ENCODE data around the gene TUG1. TPM values are rescaled to one million over a fixed set of nuclear protein-coding genes. Genes with fewer than 3 reads are reported as not detected.

TUG1 gene
- total and polyA plus RNA-seq, 9 of the 15 experiments (the other 6 are each of a cell fraction or from before 2014, with no cell fraction given): 24.7 to 132 (median 58.9) TPM

DNA sequence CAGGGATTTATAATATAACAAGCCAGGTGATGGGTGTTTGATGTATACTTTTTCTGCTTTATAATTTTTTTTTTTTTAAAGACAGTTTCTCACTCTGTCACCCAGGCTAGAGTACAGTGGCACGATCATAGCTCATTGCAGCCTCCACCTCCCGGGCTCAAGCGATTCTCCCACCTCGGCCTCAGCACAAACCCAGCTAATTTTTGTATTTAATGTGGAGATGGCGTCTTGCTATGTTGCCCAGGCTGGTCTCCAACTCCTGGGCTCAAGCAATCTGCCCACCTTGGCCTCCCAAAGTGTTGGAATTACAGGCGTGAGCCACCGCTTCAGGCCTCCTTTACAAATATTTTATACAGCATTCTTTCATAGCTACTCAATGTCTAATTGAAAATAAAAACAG is 49.1 kb upstream of the TUG1 start:
- H3K4me1 ChIP-seq (replicated peaks in 1 of 2; ENCODE audit: control insufficient read depth in 2 of 2, insufficient read depth in 2 of 2, low read length in 2 of 2): no peaks in the 10 kb centered on the region
- CTCF ChIA-PET (ENCODE audit: low intra/inter-chr PET ratio): interaction anchor here (0.7 to 2.0 kb wide), 6 partner anchors 104 to 529 kb away, joined by 3 to 16 read pairs (median 4); no protein-coding TSS in a partner anchor
- H2AFZ ChIP-seq (ENCODE audit: low read depth, low read length): no peak overlapping the region
- H3K27ac ChIP-seq (ENCODE audit: extremely low read depth, low read depth, low read length): no peak overlapping the region
- no peak overlapping the region for H3K4me2 ChIP-seq (ENCODE audit: insufficient read depth, low read length)
- no TSS peak for BruUV-seq (replicated peaks)
- no peaks in the 10 kb centered on the region for H3K79me2 ChIP-seq (ENCODE audit: control insufficient read depth, insufficient read depth, low read length)
- H3K9ac ChIP-seq (ENCODE audit: insufficient read depth in 1 of 2, low read depth in 2 of 2, low read length in 2 of 2): no peak overlapping the region
- H3K36me3 ChIP-seq (ENCODE audit: control insufficient read depth, insufficient read depth, low read length): no peaks in the 10 kb centered on the region; the same call in 2 of the 3 replicates
- no peaks in the 10 kb centered on the region for H3K9me3 ChIP-seq (replicated peaks; ENCODE audit: control insufficient read depth, insufficient read depth, low read depth, low read length)
- no peaks in the 10 kb centered on the region for H4K20me1 ChIP-seq (replicated peaks; ENCODE audit: control insufficient read depth, insufficient read depth, low read length)
- POLR2A ChIA-PET: interaction anchor here (0.6 kb wide), 1 partner anchor 13 kb away, joined by 4 read pairs; no protein-coding TSS in a partner anchor
- no peaks in the 10 kb centered on the region for H3K27me3 ChIP-seq (ENCODE audit: control insufficient read depth in 2 of 2, insufficient read depth in 2 of 2, low read length in 2 of 2)
- DNase-seq (ENCODE audit: extremely low read depth in 1 of 4, low spot score in 3 of 4) (no peak), FAIRE-seq (no peak), ATAC-seq (no peak)
- no peak overlapping the region for H3K4me3 ChIP-seq
- intact Hi-C loops (cut with micrococcal nuclease): loop anchor here (1.0 to 2.0 kb wide), 2 partner anchors 103 to 157 kb away; no protein-coding TSS in a partner anchor
- 50% methylated on average over 2 of the region's 7 CpGs for WGBS (ENCODE audit: insufficient coverage, low coverage, missing lambda C conversion rate)
- in situ Hi-C loops (cut with MboI): loop anchor here (5.0 kb wide), 1 partner anchor 153 kb away; no protein-coding TSS in a partner anchor
- H3K9me1 ChIP-seq (ENCODE audit: control insufficient read depth, insufficient read depth, low read length): no peaks in the 10 kb centered on the region
- TF ChIP-seq, protein P1, sequence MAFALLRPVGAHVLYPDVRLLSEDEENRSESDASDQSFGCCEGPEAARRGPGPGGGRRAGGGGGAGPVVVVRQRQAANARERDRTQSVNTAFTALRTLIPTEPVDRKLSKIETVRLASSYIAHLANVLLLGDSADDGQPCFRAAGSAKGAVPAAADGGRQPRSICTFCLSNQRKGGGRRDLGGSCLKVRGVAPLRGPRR (CRISPR knock-in tag; IDR thresholded peaks at IDR 0.05): no peak
- TF ChIP-seq POLR2AphosphoS5 (IDR thresholded peaks at IDR 0.05; ENCODE audit: control insufficient read depth, insufficient read depth, low read depth, low read length): no peak
- no peak for TF ChIP-seq NFE2 (IDR thresholded peaks at IDR 0.05; ENCODE audit: low read depth)
- TF ChIP-seq HDAC6 (IDR thresholded peaks at IDR 0.05; ENCODE audit: low read depth, low read length): no peak
- TF ChIP-seq PHB2 (IDR thresholded peaks at IDR 0.05; ENCODE audit: low read depth): no peak
- no peak for TF ChIP-seq SAP30 (IDR thresholded peaks at IDR 0.05; ENCODE audit: borderline replicate concordance, insufficient read depth, low read depth, low read length, poor library complexity, severe bottlenecking)
- TF ChIP-seq ZNF717 (CRISPR knock-in tag; IDR thresholded peaks at IDR 0.05): no peak
- TF ChIP-seq NFXL1 (CRISPR knock-in tag; IDR thresholded peaks at IDR 0.05): no peak
- TF ChIP-seq SMAD1 (IDR thresholded peaks at IDR 0.05; ENCODE audit: low read depth, low read length, partially characterized antibody): no peak
- TF ChIP-seq NFYB (IDR thresholded peaks at IDR 0.05; ENCODE audit: extremely low read depth, insufficient read length): no peak
- TF ChIP-seq SMARCB1 (IDR thresholded peaks at IDR 0.05; ENCODE audit: insufficient read length, low read depth): no peak
- TF ChIP-seq, protein P2, sequence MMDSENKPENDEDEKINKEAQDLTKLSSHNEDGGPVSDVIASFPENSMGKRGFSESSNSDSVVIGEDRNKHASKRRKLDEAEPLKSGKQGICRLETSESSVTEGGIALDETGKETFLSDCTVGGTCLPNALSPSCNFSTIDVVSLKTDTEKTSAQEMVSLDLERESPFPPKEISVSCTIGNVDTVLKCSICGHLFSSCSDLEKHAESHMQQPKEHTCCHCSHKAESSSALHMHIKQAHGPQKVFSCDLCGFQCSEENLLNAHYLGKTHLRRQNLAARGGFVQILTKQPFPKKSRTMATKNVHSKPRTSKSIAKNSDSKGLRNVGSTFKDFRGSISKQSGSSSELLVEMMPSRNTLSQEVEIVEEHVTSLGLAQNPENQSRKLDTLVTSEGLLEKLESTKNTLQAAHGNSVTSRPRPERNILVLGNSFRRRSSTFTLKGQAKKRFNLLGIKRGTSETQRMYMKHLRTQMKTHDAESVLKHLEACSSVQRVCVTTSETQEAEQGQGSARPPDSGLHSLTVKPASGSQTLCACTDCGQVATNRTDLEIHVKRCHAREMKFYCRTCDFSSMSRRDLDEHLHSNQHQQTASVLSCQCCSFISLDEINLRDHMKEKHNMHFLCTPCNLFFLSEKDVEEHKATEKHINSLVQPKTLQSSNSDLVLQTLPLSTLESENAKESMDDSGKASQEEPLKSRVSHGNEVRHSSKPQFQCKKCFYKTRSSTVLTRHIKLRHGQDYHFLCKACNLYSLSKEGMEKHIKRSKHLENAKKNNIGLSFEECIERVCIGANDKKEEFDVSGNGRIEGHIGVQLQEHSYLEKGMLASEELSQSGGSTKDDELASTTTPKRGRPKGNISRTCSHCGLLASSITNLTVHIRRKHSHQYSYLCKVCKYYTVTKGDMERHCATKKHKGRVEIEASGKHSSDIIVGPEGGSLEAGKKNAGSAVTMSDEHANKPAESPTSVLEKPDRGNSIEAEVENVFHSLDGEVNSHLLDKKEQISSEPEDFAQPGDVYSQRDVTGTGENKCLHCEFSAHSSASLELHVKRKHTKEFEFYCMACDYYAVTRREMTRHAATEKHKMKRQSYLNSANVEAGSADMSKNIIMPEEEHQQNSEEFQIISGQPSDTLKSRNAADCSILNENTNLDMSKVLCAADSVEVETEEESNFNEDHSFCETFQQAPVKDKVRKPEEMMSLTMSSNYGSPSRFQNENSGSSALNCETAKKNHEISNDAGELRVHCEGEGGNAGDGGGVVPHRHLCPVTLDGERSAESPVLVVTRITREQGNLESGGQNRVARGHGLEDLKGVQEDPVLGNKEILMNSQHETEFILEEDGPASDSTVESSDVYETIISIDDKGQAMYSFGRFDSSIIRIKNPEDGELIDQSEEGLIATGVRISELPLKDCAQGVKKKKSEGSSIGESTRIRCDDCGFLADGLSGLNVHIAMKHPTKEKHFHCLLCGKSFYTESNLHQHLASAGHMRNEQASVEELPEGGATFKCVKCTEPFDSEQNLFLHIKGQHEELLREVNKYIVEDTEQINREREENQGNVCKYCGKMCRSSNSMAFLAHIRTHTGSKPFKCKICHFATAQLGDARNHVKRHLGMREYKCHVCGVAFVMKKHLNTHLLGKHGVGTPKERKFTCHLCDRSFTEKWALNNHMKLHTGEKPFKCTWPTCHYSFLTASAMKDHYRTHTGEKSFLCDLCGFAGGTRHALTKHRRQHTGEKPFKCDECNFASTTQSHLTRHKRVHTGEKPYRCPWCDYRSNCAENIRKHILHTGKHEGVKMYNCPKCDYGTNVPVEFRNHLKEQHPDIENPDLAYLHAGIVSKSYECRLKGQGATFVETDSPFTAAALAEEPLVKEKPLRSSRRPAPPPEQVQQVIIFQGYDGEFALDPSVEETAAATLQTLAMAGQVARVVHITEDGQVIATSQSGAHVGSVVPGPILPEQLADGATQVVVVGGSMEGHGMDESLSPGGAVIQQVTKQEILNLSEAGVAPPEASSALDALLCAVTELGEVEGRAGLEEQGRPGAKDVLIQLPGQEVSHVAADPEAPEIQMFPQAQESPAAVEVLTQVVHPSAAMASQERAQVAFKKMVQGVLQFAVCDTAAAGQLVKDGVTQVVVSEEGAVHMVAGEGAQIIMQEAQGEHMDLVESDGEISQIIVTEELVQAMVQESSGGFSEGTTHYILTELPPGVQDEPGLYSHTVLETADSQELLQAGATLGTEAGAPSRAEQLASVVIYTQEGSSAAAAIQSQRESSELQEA (IDR thresholded peaks at IDR 0.05; ENCODE audit: low read depth): no peak
- no peak for TF ChIP-seq CREBBP (IDR thresholded peaks at IDR 0.05; ENCODE audit: low read depth, low read length)
